Measurements from ENCODE around the gene C2CD3. TPM values are rescaled to one million over a fixed set of nuclear protein-coding genes. Genes with fewer than 3 reads are reported as not detected.
A peak's percentile ranks its signal among the peaks of the same experiment; 100 is the strongest.

The C2CD3 gene
- total and polyA plus RNA-seq, 9 of the 15 experiments (the other 6 are each of a cell fraction or from before 2014, with no cell fraction given) = 4.4 to 20.2 (median 15.4) TPM

- TF ChIP-seq POLR2B (IDR thresholded peaks at IDR 0.05; ENCODE audit: low read depth, partially characterized antibody) (peak; percentile 52), ZC3H11A (IDR thresholded peaks at IDR 0.05; ENCODE audit: low read depth, low read length) (no peak), MTF1 (CRISPR knock-in tag; IDR thresholded peaks at IDR 0.05; ENCODE audit: borderline replicate concordance) (no peak), TCF3 (CRISPR knock-in tag; IDR thresholded peaks at IDR 0.05) (no peak), MNT (conservative IDR thresholded peaks at IDR 0.05) (no peak), SRF (CRISPR knock-in tag; IDR thresholded peaks at IDR 0.05) (no peak), FOXA1 (IDR thresholded peaks at IDR 0.05; ENCODE audit: borderline replicate concordance) (no peak), RBFOX2 (IDR thresholded peaks at IDR 0.05; ENCODE audit: low read depth, low read length) (0 out of 2 replicates have a peak, but pooled peaks have one; percentile 13), ZEB2 (IDR thresholded peaks at IDR 0.05) (no peak), KDM5B (IDR thresholded peaks at IDR 0.05; ENCODE audit: insufficient replicate concordance, low read depth, low read length) (peak; percentile 12), MCM5 (IDR thresholded peaks at IDR 0.05; ENCODE audit: low read depth) (no peak), RBM34 (IDR thresholded peaks at IDR 0.05; ENCODE audit: borderline replicate concordance, insufficient read depth, low read length) (no peak), KHSRP (IDR thresholded peaks at IDR 0.05) (no peak), SP1 (CRISPR knock-in tag; IDR thresholded peaks at IDR 0.05) (no peak), ARID2 (IDR thresholded peaks at IDR 0.05) (no peak), ASH1L (IDR thresholded peaks at IDR 0.05; ENCODE audit: borderline replicate concordance, low read depth, partially characterized antibody) (no peak), HES1 (IDR thresholded peaks at IDR 0.05; ENCODE audit: low read depth) (no peak), PKNOX1 (IDR thresholded peaks at IDR 0.05) (no peak), ZNF124 (CRISPR knock-in tag; IDR thresholded peaks at IDR 0.05) (no peak)
- TF ChIP-seq, protein P1, sequence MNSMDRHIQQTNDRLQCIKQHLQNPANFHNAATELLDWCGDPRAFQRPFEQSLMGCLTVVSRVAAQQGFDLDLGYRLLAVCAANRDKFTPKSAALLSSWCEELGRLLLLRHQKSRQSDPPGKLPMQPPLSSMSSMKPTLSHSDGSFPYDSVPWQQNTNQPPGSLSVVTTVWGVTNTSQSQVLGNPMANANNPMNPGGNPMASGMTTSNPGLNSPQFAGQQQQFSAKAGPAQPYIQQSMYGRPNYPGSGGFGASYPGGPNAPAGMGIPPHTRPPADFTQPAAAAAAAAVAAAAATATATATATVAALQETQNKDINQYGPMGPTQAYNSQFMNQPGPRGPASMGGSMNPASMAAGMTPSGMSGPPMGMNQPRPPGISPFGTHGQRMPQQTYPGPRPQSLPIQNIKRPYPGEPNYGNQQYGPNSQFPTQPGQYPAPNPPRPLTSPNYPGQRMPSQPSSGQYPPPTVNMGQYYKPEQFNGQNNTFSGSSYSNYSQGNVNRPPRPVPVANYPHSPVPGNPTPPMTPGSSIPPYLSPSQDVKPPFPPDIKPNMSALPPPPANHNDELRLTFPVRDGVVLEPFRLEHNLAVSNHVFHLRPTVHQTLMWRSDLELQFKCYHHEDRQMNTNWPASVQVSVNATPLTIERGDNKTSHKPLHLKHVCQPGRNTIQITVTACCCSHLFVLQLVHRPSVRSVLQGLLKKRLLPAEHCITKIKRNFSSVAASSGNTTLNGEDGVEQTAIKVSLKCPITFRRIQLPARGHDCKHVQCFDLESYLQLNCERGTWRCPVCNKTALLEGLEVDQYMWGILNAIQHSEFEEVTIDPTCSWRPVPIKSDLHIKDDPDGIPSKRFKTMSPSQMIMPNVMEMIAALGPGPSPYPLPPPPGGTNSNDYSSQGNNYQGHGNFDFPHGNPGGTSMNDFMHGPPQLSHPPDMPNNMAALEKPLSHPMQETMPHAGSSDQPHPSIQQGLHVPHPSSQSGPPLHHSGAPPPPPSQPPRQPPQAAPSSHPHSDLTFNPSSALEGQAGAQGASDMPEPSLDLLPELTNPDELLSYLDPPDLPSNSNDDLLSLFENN (IDR thresholded peaks at IDR 0.05; ENCODE audit: low read depth in 2 of 2, low read length in 2 of 2) = no peak
- TF ChIP-seq, protein P2, sequence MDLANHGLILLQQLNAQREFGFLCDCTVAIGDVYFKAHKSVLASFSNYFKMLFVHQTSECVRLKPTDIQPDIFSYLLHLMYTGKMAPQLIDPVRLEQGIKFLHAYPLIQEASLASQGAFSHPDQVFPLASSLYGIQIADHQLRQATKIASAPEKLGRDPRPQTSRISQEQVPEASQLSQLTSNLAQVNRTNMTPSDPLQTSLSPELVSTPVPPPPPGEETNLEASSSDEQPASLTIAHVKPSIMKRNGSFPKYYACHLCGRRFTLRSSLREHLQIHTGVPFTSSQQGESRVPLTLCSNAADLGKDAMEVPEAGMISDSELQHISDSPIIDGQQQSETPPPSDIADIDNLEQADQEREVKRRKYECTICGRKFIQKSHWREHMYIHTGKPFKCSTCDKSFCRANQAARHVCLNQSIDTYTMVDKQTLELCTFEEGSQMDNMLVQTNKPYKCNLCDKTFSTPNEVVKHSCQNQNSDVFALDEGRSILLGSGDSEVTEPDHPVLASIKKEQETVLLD (IDR thresholded peaks at IDR 0.05) = no peak
Measured at GRCh38 chr11:73971175-73971719, 199.6 kb downstream of the C2CD3 start (continued).
